ENCODE measurements around the gene KNOP1. TPM values are rescaled to one million over a fixed set of nuclear protein-coding genes. Genes with fewer than 3 reads are reported as not detected.

KNOP1 gene
- total RNA-seq, 1 donor, result 10.1 TPM

- no peak overlapping the region for H3K4me2 ChIP-seq (ENCODE audit: insufficient read depth, low read length)
- no peak overlapping the region for H3K27ac ChIP-seq (ENCODE audit: low read depth, low read length)
- TF ChIP-seq CTCF (IDR thresholded peaks at IDR 0.05; ENCODE audit: extremely low read depth, low read depth, low read length), result no peak
- no peak overlapping the region for H3K4me3 ChIP-seq (ENCODE audit: insufficient read depth, low read length)
- H4K20me1 ChIP-seq (ENCODE audit: insufficient read depth, low read length), result peaks cover 18% of the 10 kb centered on the region
- no peaks in the 10 kb centered on the region for H3K27me3 ChIP-seq (ENCODE audit: insufficient read depth, low read length)
- H3K9me3 ChIP-seq (ENCODE audit: low read depth, low read length), result no peaks in the 10 kb centered on the region
- no peak overlapping the region for H2AFZ ChIP-seq (ENCODE audit: low read length)
- peaks cover 39% of the 10 kb centered on the region for H3K36me3 ChIP-seq (ENCODE audit: insufficient read depth, low read length)
- H3K79me2 ChIP-seq (ENCODE audit: insufficient read depth, low read length), result peaks cover 52% of the 10 kb centered on the region
- no peak for DNase-seq (ENCODE audit: insufficient read length, low spot score, missing footprints)
- peaks cover 3% of the 10 kb centered on the region for H3K4me1 ChIP-seq (ENCODE audit: insufficient read depth, low read length)
These were observed 6.4 kb downstream of the KNOP1 start for GRCh38 chr16:19711643-19712042.

- peaks cover 47% of the 10 kb centered on the region for H3K79me2 ChIP-seq (ENCODE audit: insufficient read depth, low read length)
- peaks cover 45% of the 10 kb centered on the region for H3K36me3 ChIP-seq (ENCODE audit: insufficient read depth, low read length)
- no peak for DNase-seq (ENCODE audit: insufficient read length, low spot score, missing footprints)
These were observed 7.0 kb downstream of the KNOP1 start for GRCh38 chr16:19710991-19711545.

GRCh38 chr16:19710191-19710908 is 7.7 kb downstream of the KNOP1 start:
- H2AFZ ChIP-seq (ENCODE audit: low read length), result no peak overlapping the region
- peaks cover 51% of the 10 kb centered on the region for H3K36me3 ChIP-seq (ENCODE audit: insufficient read depth, low read length)
- no peak for TF ChIP-seq CTCF (IDR thresholded peaks at IDR 0.05; ENCODE audit: extremely low read depth, low read depth, low read length)
- peaks cover 12% of the 10 kb centered on the region for H4K20me1 ChIP-seq (ENCODE audit: insufficient read depth, low read length)
- H3K4me2 ChIP-seq (ENCODE audit: insufficient read depth, low read length), result no peak overlapping the region
- H3K4me3 ChIP-seq (ENCODE audit: insufficient read depth, low read length), result no peak overlapping the region
- no peaks in the 10 kb centered on the region for H3K4me1 ChIP-seq (ENCODE audit: insufficient read depth, low read length)
- DNase-seq (ENCODE audit: insufficient read length, low spot score, missing footprints), result no peak
- no peaks in the 10 kb centered on the region for H3K27me3 ChIP-seq (ENCODE audit: insufficient read depth, low read length)
- no peaks in the 10 kb centered on the region for H3K9me3 ChIP-seq (ENCODE audit: low read depth, low read length)
- H3K79me2 ChIP-seq (ENCODE audit: insufficient read depth, low read length), result peaks cover 41% of the 10 kb centered on the region
- H3K27ac ChIP-seq (ENCODE audit: low read depth, low read length), result no peak overlapping the region

More at GRCh38 chr16:19710991-19711545, 7.0 kb downstream of the KNOP1 start:
- Histone ChIP-seq H3K4me3 (ENCODE audit: insufficient read depth, low read length) (no peak overlapping the region), H3K27me3 (ENCODE audit: insufficient read depth, low read length) (no peaks in the 10 kb centered on the region), H3K4me2 (ENCODE audit: insufficient read depth, low read length) (no peak overlapping the region), H4K20me1 (ENCODE audit: insufficient read depth, low read length) (peaks cover 15% of the 10 kb centered on the region), H3K9me3 (ENCODE audit: low read depth, low read length) (no peaks in the 10 kb centered on the region), H3K4me1 (ENCODE audit: insufficient read depth, low read length) (no peaks in the 10 kb centered on the region), H2AFZ (ENCODE audit: low read length) (no peak overlapping the region), H3K27ac (ENCODE audit: low read depth, low read length) (no peak overlapping the region)
- no peak for TF ChIP-seq CTCF (IDR thresholded peaks at IDR 0.05; ENCODE audit: extremely low read depth, low read depth, low read length)

- no peaks in the 10 kb centered on the region for H3K9me3 ChIP-seq (ENCODE audit: low read depth, low read length)
- no peak overlapping the region for H2AFZ ChIP-seq (ENCODE audit: low read length)
- H3K4me1 ChIP-seq (ENCODE audit: insufficient read depth, low read length), result peaks cover 6% of the 10 kb centered on the region
- peaks cover 12% of the 10 kb centered on the region for H4K20me1 ChIP-seq (ENCODE audit: insufficient read depth, low read length)
- no peaks in the 10 kb centered on the region for H3K27me3 ChIP-seq (ENCODE audit: insufficient read depth, low read length)
- H3K4me3 ChIP-seq (ENCODE audit: insufficient read depth, low read length), result no peak overlapping the region
- no peak overlapping the region for H3K27ac ChIP-seq (ENCODE audit: low read depth, low read length)
- DNase-seq (ENCODE audit: insufficient read length, low spot score, missing footprints), result peak; percentile 18
- peaks cover 57% of the 10 kb centered on the region for H3K36me3 ChIP-seq (ENCODE audit: insufficient read depth, low read length)
- no peak overlapping the region for H3K4me2 ChIP-seq (ENCODE audit: insufficient read depth, low read length)
- peaks cover 34% of the 10 kb centered on the region for H3K79me2 ChIP-seq (ENCODE audit: insufficient read depth, low read length)
- TF ChIP-seq CTCF (IDR thresholded peaks at IDR 0.05; ENCODE audit: extremely low read depth, low read depth, low read length), result no peak
These were observed 8.5 kb downstream of the KNOP1 start for GRCh38 chr16:19709381-19710136.

All from osteoblast (primary cell).